ENCODE data around the gene FRMD4A.

DNA sequence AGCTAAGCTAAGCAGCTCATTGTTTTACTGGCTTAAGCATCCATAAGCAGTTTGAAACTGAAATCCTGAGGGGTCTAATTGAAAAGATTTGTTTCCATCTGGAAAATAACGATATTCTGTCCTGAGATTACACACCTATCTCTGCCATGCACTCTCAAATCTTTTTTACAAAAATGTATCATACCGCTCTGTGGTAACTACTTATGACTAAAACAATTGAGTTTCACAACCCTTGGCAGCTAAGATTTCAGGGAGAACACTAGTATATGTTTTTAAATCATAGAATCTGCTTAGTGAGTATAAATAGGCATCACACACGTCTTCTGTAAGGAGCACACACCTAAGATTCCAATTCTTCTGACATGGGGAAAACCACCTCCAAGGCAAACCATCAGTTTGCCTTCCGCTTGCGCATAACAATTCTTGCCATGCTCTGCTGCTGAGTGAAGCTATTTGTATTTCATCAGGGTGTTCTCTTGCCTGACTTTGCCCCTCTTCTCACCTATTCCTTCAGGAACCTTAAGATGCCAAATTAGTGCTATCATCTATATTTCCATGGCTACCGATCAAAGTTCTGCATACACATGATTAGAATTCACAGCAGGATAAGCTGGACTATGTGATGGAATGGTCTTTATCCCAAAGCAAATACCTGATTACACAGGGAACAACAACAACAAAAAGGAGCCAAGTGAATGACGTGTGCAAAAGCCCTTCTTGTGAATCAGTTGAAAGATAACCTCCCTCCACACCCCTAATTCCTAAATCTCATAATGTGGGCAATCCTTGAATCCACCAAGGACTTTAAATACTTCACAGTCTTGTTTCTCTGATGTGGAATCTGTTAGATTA is 703.0 kb downstream of the FRMD4A start:
- TF ChIP-seq POLR2A (IDR thresholded peaks at IDR 0.05; ENCODE audit: low read depth, low read length): no peak
- TF ChIP-seq TAF1 (IDR thresholded peaks at IDR 0.05; ENCODE audit: borderline replicate concordance, low read depth, low read length): no peak

Measured in GM12892 (cell line).